ENCODE data around the gene ACP7.

DNA sequence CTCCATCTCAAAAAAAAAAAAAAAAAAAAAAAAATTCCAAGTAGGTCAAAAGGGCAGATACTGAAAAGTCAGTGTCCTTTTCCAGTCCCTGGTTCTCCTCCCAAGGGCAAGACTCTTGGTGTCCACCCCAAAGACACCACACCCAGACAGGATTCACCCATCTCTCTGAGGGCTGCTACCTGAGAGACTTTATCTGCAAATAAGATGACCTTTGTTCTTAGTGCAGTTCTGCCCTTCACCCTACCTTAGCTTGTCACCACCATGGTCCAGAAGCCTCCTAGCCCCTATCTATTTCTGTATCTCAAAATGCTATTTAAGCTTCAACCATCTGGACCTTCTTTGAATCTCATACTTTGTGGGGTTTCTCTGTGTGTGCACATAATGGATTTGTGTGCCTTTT is 47.6 kb upstream of the ACP7 start:
- TF ChIP-seq, protein P1, sequence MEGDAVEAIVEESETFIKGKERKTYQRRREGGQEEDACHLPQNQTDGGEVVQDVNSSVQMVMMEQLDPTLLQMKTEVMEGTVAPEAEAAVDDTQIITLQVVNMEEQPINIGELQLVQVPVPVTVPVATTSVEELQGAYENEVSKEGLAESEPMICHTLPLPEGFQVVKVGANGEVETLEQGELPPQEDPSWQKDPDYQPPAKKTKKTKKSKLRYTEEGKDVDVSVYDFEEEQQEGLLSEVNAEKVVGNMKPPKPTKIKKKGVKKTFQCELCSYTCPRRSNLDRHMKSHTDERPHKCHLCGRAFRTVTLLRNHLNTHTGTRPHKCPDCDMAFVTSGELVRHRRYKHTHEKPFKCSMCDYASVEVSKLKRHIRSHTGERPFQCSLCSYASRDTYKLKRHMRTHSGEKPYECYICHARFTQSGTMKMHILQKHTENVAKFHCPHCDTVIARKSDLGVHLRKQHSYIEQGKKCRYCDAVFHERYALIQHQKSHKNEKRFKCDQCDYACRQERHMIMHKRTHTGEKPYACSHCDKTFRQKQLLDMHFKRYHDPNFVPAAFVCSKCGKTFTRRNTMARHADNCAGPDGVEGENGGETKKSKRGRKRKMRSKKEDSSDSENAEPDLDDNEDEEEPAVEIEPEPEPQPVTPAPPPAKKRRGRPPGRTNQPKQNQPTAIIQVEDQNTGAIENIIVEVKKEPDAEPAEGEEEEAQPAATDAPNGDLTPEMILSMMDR (IDR thresholded peaks at IDR 0.05; ENCODE audit: extremely low read depth in 1 of 2, insufficient read depth in 1 of 2, low read depth in 1 of 2, low read length in 2 of 2), result no peak
- TF ChIP-seq EZH2 (IDR thresholded peaks at IDR 0.05; ENCODE audit: borderline replicate concordance, low read depth, low read length, severe bottlenecking) (no peak), POLR2AphosphoS5 (IDR thresholded peaks at IDR 0.05; ENCODE audit: insufficient read depth, low read depth, low read length) (no peak), JUN (IDR thresholded peaks at IDR 0.05; ENCODE audit: borderline replicate concordance, insufficient read depth, insufficient read length, low read depth) (no peak)
- TF ChIP-seq, protein P2, sequence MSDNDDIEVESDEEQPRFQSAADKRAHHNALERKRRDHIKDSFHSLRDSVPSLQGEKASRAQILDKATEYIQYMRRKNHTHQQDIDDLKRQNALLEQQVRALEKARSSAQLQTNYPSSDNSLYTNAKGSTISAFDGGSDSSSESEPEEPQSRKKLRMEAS (IDR thresholded peaks at IDR 0.05; ENCODE audit: insufficient read depth, insufficient read length), result no peak
